Activated CD4-positive, alpha-beta T cell treated with anti-CD3 and anti-CD28 coated beads, Interleukin-2, Interleukin-4, amounts not matched to agents 100 ng/mL and 50 ng/mL, durations not matched to agents 16 hours and 8 hours (primary cell): ENCODE data around the gene ZNF821.
"Not testable (repeated sequence)": the region's sequence is repeated elsewhere in the genome, so short reads cannot be mapped to it uniquely, and the experiment has no call there.

ENCODE experiments used
- DNase-seq: peaks from one replicate; pipeline ENCODE4 v3.0.0-alpha.2; 2020; ENCODE audit warnings: low spot score

Gene ZNF821

DNA sequence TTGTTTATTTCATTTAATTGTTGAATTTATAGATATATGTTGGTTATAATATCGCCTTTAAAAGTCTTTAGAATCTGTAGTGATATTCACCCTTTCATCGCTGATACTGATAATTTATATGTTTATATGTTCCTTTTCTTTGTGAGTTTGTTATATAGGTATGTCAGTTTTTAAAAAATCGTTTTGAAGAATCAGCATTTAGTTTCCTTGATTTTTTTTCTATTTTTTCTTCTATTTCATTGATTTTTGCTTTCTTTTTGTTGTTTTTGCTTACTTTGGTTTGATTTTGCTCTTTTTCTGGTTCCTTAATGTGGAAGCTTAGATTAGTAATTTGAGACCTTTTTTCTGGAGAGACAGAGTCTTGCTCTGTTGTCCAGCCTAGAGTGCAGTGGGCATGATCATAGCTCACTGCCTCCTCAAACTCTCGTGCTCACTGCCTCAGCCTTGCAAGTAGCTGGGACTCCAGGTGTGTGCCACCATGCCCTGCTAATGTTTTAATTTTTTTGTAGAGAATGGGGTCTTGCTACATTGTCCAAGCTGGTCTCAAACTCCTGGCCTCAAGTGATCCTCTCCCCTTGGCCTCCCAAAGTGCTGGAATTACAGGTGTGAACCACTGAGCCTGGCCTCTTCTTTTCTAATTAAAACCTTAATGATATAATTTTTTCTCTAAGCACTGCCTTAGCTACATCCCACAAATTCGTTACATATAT lies 18.8 kb upstream of the ZNF821 start:
- no peak for DNase-seq

DNA sequence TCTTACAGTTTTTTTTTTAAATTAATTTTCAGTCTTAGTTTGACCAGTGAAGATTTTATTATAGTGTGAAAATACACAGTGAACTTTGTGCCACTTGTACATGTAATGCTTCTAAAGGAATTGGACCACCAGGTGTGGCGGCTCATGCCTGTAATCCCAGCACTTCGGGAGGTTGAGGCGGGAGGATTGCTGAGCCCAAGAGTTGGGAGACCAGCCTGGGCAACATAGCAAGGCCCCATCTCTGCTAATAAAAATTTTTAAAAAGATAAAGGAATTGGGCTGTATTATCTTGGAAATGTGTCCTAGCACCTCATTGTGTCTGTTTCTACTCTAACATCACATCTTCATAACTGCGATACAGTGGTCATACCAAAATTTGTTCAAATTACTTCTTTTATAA lies 15.2 kb upstream of the ZNF821 start:
- DNase-seq = no peak

DNA sequence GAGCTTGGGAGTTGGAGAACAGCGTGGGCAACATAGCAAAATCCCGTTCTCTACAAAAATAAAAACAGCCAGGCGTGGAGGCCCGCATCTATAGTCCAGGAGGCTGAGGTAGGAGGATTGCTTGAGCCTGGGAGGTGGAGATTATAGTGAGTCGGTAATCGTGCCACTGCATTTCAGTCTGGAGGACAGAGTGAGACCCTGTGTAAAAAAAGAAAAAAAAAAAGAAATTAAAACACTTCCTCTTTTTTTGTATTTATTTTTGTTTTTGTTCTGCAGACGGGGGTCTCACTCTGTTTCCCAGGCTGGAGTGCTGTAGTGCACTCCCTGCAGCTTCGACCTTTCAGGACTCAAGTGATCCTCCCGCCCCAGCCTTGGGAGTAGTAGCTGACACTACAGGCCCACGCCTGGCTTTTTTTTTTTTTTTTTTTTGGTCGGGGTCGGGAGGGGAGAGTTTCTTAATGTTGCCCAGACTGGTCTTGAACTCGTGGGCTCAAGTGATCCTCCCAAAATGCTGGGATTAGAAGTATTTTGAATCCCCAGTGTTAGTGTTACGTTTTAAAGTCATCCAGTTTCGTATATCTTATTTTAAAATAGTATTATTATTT lies 12.9 kb upstream of the ZNF821 start:
- no peak for DNase-seq

DNA sequence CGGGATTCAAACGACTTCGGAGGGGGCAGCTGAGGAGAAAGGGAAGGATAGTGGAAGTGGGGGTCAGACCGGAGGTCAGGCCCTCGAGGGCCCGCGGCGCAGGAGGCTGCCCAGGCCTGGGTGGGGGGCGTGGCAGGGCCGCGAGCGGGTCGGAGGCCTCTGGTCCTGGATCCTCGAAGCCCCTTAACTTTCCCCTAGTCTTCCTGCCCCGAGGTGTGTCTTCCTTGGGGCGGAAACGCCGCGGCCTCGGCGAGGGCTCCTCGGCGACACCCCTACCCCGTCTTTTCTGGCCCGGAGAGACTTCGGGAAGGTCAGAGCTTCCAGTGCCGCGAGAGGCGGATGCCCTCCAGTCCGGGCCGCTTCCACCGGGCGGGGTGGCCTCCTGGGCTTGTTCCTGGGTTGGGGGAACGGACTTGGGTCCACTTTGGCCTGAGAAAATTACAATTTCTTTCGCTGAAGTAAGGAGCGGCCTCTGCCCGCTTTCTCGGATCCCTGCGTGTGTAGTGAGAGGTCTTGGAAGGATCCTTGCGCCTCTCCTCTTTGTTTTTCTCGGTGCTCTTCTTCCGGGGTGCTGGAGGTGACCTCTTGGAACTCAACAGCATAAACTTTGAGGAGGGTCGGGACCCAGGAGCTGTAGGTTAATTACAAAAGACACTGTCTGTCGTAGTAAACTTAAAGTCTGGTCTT lies 11.8 kb upstream of the ZNF821 start:
- DNase-seq = no peak

DNA sequence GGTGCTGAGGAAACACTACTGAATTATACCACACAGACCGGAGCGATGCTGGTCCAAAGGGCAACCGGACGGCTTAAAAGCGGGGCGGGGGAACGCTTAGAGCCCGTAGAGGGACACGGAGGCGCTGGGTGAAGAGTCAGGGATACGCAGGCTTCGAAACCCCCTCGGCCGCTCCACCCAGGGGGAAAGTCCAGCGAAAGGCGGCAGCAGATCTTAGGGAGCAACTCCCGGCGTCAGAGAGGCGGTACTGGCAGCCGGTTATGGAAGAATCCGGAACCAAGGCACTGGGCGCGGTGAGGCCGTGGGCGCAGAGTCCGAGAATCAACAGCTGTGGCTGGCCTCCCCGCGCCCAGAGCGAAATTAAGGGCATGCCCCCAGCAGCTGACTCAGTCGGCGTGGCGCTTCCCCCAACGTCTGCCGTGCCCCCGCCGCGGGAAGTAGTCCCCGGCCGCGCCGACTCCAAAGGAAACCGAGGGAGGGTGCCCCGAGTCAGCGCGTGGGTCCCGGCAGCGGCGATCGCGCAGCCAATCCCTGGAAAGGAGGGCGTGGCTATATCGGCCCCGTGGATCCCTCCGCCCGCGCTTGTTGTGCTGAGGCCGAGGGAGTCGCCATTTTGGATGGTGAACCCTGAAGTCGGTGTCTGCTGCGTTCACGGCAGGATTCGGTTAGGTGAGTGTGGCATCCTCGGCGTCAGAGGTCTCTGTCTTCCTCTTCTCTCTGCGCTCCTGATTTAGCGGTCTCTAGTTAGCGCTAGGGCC lies 11.1 kb upstream of the ZNF821 start, which contains the start of gene IST1:
TSS of gene IST1 (plus strand) at position 611 of the 758 bp plus-strand sequence. CDS start 20,110 bp downstream, outside the sequence.
- DNase-seq = peak; percentile 98

DNA sequence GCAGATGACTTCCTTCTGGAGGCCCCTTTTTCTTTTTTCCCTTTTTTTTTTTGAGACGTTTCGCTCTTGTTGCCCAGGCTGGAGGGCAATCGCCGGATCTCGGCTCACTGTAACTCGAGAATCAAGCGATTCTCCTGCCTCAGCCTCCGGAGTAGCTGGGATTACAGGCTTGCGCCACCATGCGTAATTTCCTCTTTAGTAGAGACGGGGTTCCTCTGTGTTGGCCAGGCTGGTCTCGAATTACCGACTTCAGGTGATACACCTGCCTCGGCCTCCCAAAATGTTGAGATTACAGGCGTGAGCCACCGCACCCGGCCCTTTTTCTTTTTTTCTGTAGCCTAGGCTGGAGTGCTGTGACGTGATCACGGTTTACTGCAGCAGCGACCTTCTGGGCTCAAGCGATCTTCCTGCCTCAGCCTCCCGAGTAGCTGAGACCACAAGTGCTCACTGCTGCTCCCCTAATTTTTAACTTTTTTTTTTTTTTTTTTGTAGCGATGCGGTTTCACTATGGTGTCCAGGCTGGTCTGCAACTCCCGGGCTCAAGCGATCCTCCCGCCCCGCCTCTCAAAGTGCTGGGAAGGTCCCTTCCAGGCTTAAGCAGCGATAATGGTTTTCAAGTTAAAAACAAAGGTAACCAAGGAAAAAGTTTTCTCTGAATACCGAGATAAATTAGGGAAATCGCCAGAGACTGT lies 10.4 kb upstream of the ZNF821 start:
- DNase-seq = peak; percentile 38

DNA sequence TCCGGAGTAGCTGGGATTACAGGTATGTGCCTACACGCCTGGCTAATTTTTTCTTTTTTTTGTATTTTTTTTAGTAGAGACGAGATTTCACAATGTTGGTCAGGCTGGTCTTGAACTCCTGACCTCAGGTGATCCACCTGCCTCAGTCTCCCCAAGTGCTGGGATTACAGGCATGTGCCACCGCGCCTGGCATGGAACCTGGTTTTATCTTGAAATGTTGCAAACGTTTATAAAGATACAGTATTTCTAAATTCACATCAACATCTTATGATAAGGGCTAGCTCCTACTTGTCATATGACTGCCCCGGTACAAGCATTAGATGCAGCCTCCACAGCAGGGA lies 9.9 kb upstream of the ZNF821 start:
- no peak for DNase-seq

DNA sequence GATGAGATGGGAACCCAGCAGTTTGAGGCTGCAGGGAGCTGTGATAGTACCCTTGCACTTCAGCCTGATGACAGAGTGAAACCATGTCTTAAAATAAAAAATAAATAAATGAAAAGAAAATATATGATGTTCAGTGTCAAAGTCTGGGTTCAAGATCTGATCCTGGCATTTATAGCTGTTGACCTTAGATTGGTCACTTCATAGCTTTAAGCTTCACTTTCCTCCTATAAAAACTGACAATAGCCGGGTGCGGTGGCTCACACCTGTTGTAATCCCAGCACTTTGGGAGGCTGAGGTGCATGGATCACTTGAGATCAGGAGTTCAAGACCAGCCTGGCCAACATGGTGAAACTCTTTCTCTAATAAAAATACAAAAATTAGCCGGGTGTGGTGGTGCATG lies 5.2 kb upstream of the ZNF821 start:
- DNase-seq = no peak

DNA sequence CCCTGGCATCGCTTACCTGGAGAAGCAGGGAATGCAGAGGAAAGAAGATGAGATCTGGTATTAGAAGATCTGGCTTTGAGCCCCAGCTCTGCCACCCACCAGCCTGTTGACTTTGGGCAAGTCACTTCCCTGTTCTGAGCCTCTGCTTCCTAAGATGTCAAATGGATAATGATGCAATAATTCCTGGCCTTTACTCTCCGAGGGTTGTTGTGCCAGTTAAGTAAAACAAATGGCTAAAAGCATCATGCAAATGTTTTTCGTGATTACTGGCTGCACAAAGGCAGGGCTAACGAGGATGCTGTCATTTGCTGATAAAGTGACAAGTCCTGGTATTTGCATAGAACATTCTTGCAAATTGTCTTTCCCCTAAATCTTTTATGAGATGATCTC lies 1.3 kb upstream of the ZNF821 start:
- DNase-seq = no peak

DNA sequence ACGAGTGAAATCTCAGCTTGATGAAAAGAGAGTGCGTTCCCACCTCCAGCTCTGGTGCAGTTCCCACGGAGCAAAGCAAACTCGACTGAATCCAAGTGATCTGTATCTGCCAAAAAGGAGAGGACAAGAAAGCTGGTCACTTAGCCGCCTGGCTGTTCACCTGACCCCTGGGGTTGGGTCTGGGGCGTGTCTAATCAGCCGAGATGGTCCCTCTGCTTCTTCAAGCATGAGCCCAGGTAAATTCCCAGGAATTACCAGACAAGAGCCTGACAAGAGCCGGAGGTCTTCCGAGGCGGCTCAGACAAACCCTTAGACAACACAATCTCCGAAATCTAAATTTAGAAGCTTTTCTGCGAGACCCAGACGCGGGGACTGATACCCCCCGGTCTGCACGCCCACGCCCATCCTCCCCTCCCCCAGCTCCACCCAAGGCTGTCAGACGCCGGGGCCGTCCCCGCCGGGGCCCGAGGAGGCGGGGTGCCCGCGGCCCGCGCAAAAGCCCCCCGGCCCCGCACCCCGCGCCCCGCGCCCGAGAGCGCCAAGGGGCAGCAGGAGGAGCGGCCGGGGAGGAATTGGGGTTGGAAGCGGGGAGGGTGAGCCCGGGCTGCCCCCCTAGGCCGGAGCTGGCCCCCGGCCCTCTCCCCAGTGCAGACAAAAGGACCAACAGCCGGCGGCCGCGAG lies 674 bp downstream of the ZNF821 start:
- no peak for DNase-seq

DNA sequence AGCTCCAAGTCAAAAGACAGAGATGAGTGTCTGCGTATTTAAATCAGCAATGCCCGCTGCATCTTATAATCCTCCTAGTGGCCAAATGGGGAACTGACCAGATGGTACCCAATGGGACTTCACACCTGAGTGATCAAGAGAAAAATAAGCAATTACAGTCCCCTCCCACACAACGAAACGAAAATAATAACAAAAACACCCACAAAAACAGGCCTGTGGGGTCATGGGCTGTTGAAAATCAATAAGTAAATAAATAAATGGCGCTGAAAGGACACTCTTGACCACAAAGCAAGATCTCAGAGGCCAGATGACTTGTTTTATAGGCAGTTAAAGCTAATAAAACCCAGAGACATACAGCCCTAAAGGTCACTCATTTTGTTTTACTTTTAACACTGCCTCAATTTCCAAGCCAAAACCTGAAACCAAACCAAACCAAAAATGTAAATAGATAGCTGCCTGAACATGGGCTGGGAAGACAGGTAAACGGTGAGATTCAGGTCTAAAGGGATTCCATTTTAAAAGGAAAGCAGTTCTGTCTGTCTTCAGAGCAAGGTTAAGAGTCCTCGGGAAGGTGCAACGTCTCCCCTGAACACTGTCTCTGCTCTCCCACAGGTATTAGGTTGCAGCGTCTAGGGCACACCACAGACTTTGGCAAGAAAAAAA lies 1.3 kb downstream of the ZNF821 start:
- DNase-seq = peak; percentile 90

DNA sequence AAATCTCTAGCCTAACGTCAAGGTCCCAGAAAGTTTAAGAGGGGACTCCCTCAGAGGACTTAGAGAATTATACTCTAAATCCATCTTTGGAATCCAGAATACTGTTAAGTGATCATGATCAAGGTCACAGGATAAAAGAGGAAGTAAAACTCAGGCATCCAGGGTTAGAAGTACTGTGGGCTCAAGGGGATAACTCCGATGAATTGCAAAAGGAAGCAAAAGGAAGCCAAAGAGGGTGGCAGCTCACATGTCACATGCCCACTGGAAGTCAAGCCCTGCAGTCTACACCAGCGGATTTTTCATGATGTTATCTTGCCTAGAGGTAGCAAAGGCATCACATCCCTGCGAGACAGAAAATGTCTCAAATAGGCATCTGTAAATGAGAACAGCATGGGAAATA lies 3.8 kb downstream of the ZNF821 start:
- DNase-seq = no peak

DNA sequence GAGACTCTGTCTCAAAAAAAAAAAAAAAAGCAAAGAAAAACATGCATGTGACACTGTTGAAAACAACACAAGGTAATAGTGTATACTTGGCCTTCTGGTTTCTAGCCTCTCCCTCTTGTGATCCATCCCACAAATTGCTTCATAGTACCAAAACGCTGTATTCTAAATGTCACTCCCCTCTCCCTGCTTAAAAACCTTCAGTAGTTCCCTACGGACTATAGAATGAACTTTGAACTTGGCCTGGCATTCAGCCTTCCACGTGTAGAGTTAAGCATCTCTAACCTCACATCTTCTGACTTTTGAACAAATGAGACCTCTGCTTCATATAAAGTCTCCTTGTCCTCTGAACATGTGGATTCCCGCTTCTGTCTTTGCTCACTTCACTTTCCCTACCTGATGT lies 5.1 kb downstream of the ZNF821 start:
- DNase-seq = no peak

DNA sequence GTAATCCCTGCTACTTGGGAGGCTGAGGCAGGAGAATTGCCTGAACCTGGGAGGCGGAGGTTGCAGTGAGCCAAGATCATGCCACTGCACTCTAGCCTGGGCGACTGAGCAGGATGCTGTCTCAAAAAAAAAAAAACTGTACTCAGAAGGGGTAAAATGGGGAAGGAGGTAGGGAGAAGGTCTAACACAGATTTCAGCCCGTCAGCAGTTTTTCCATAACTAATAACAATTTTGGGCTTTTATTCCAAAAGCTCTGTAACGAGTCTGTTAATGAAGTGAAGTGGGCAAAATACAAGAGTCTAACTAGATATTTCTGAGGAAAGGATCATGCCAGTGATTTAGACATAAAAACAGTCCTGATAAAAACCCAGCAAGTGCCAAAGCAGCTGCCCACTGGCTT lies 10.8 kb downstream of the ZNF821 start:
- DNase-seq = no peak

DNA sequence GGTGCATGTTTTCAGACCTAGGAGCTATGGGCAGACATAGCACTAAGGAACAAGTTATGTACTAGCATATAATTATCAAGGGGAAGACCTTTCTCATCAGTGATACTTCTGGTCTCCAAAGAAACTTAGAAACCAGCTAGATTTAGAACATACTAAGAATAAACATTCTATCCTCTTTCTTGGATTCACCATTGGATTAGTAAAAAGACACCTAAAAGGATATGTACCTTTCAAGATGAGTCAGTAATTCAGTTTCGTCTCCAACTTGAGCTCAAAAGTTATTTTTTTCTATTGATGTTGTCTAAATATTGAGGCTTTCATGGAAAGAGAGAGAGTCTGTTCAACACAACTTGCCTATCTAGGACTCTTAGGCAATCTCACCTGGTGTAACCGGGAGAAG lies 13.2 kb downstream of the ZNF821 start:
- no peak for DNase-seq

DNA sequence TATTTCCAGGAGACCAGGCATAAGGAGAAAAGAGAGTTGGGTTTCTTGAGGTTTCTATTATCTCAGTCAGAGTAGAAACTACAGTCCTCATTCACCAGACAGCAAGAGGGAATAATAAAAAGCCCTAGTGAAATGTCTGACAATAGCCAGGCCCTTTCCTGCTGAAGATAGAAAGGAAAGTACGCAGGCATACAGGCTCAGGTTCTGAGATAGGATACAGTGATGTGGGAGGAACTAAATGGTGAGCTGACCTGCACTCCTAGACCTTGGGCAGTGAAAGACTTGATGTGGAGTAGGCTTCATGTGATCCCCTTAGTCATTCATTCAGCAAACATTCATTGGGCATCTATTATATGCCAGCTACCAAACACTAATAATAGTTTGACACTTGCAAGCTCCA lies 14.9 kb downstream of the ZNF821 start:
- no peak for DNase-seq

DNA sequence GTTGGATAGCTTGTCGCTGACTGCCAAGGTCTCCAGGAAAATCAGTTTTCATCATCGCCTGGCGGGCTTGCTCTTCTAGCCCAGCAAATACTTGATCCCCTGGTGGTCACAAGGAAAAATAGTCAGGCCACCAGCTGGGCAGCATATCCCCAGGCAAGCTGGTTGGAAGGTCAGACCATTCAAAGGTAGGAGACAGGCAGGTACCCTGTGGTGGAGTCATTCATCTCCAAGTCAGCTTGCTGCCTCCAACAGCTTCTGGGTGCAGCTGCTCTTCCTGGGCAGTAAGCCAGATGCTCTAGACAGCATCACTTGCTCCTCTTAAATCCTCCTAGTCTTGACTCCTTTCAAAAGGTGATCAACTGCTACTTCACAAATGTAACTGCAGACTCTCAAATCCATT lies 16.0 kb downstream of the ZNF821 start:
- no peak for DNase-seq

DNA sequence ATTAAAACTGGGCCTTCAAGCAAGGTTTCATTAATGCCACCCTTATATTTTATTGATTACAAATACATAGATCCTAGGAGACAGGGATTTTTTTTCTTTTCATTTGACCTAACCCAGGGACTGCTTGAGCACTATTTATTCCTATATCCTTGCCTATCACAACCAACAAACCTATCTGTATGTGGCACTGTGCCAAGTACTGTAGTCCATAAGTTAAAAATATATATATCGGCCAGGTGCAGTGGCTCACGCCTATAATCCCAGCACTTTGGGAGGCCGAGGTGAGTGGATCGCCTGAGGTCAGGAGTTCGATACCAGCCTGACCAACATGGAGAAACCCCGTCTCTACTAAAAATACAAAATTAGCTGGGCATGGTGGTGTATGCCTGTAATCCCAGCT lies 16.8 kb downstream of the ZNF821 start:
- not testable (repeated sequence) for DNase-seq

DNA sequence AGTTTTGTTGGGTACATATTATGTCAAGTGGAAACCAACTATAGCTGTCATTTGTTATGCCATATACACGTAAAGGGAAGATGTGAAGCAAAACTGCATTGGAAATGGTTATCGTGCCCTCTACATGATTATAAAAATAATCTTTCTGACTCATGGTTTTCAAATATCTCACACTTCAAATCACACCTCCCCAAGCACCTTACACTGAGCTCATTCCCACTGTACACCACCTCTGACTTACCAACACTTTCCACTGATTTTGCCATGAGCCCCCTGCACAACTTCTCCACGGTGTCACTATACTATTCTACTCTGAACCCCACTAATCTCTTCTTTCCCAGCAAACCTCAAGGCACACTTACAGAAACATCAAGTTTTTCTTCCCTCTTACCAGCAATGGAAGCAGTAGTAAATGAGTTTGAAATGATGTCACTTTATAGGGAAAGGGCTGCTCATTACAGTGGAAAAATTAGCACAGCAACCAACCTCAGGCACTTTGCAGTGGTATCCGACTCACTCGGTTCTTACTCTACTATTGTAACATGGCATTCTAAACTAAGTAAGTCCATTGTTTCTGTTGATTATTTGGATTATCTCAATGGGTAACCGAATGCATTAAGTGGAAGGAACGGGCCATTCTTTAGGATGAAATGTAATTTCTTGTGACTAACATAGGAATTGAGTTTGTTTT lies 18.7 kb downstream of the ZNF821 start:
- DNase-seq = no peak

DNA sequence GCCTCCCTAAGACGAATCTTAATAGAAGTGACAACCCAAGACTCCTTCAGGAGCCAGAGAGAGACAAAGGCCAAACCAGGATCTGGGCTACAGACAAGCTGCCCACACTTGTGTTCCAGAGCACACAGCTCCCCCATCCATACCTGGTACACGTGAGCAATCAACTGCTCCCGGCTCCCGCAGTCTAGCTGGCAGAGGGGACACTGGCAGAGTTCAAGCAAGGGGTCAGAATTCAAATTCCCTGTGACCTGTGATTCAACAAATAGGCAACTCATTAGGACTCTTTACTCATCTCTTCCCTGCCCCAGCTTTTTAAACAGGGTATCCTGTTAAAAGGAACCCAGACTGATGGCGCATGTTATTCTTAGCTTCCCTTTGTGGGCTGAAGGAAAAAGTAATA lies 20.0 kb downstream of the ZNF821 start:
- DNase-seq = no peak
